HG03060 (cell line): ENCODE measurements around the gene MYOCD.

Experiments used
- ATAC-seq: cut with Tn5 transposase; IDR thresholded peaks from one replicate; pipeline ENCODE4 v1.9.1; 2021; ENCODE audit warnings: low read depth, moderate number of reproducible peaks; ENCODE audit not compliant: unreplicated experiment

MYOCD gene

DNA sequence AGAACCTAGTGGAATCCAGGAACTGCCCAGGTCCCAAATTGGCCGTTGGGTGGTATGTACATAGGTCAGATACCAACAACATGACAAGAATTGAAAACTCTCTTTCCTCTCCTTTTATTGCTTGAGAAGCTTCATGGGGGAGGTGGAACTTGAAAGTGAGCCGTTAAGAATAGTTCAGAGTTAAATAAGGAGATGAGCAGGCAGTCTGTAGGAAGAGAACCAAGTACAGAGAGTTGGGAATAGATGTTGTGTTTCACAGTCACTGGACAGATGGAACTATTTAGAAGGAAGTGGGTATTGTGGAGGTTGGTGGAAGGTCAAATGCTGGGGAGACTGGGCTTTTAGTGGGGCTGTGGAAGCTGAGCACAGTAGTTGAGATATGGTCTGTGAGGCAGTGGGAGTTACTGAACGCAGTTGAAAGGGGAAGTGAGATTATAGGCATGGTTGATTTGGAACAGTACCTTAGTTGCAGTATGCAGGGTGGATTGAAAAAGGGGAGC is 150.0 kb downstream of the MYOCD start:
- peak; percentile 99 for ATAC-seq
